OCI-M2 (cell line): ENCODE results near the gene DLG5.

Source experiments
- DNase-seq: peaks from one replicate; lab custom pipeline; 2025; ENCODE audit not compliant: unreplicated experiment; lab: John Stamatoyannopoulos, UW

Gene DLG5

GRCh38 chr10:77915319-77916105 lies 11.0 kb downstream of the DLG5 start:
- DNase-seq: no peak

- no peak for DNase-seq
Measured at GRCh38 chr10:77913090-77913489, 13.5 kb downstream of the DLG5 start.

- no peak for DNase-seq
Measured at GRCh38 chr10:77912576-77912975, 14.0 kb downstream of the DLG5 start.

GRCh38 chr10:77911535-77912123 lies 14.9 kb downstream of the DLG5 start:
- DNase-seq: no peak

GRCh38 chr10:77910524-77911145 lies 15.9 kb downstream of the DLG5 start:
- no peak for DNase-seq

- DNase-seq: no peak
Measured at GRCh38 chr10:77909749-77910375, 16.7 kb downstream of the DLG5 start.

- no peak for DNase-seq
Measured at GRCh38 chr10:77909021-77909748, 17.4 kb downstream of the DLG5 start.

- DNase-seq: no peak
Measured at GRCh38 chr10:77907900-77908717, 18.4 kb downstream of the DLG5 start.

GRCh38 chr10:77907462-77907861 lies 19.1 kb downstream of the DLG5 start:
- no peak for DNase-seq

- DNase-seq: no peak
Measured at GRCh38 chr10:77906951-77907421, 19.6 kb downstream of the DLG5 start.

- no peak for DNase-seq
Measured at GRCh38 chr10:77905781-77906180, 20.8 kb downstream of the DLG5 start.

- DNase-seq: no peak
Measured at GRCh38 chr10:77905086-77905748, 21.3 kb downstream of the DLG5 start.

- DNase-seq: no peak
Measured at GRCh38 chr10:77904100-77904840, 22.3 kb downstream of the DLG5 start.

GRCh38 chr10:77902159-77902558 lies 24.4 kb downstream of the DLG5 start:
- no peak for DNase-seq

- no peak for DNase-seq
Measured at GRCh38 chr10:77901743-77902142, 24.8 kb downstream of the DLG5 start.

GRCh38 chr10:77899690-77900089 lies 26.9 kb downstream of the DLG5 start:
- no peak for DNase-seq

- no peak for DNase-seq
Measured at GRCh38 chr10:77899080-77899477, 27.5 kb downstream of the DLG5 start.

- no peak for DNase-seq
Measured at GRCh38 chr10:77898323-77899079, 28.1 kb downstream of the DLG5 start.
